HepG2 (cell line): ENCODE results near the gene TULP3. TPM values are rescaled to one million over a fixed set of nuclear protein-coding genes. Genes with fewer than 3 reads are reported as not detected.

Source experiments
- ADNP ChIP-seq: sonication (generic); formaldehyde crosslinking; IDR thresholded peaks from 2 replicates; pipeline ENCODE4 v1.4.0; 2020; ENCODE audit warnings: missing genetic modification reagents
- ATM ChIP-seq: fragments of 450-650 bp; IDR thresholded peaks from 2 replicates; pipeline ENCODE4 v1.7.1; 2017; ENCODE audit warnings: mild to moderate bottlenecking, borderline replicate concordance
- CEBPG ChIP-seq: IDR thresholded peaks from 2 replicates; pipeline ENCODE4 v1.6.1; 2016
- CHD4 ChIP-seq: fragments of 200-600 bp; sonication (generic); IDR thresholded peaks from 2 replicates; pipeline ENCODE4 v1.7.0; 2017; ENCODE audit warnings: mild to moderate bottlenecking, low read length, borderline replicate concordance
- DR1 ChIP-seq: sonication (generic); formaldehyde crosslinking; IDR thresholded peaks from 2 replicates; pipeline ENCODE4 v1.8.0; 2021; ENCODE audit warnings: mild to moderate bottlenecking, missing genetic modification reagents, inconsistent platforms
- EHMT2 ChIP-seq: fragments of 200-600 bp; sonication (generic); IDR thresholded peaks from 2 replicates; pipeline ENCODE4 v1.7.0; 2017; ENCODE audit warnings: antibody characterized with exemption, low read depth, low read length, borderline replicate concordance
- GTF3A ChIP-seq: sonication (generic); formaldehyde crosslinking; conservative IDR thresholded peaks from 2 replicates; pipeline ENCODE4 v1.4.0; 2020; ENCODE audit warnings: mild to moderate bottlenecking, missing genetic modification reagents
- HOXA9 ChIP-seq: sonication (generic); formaldehyde crosslinking; IDR thresholded peaks from 2 replicates; pipeline ENCODE4 v1.8.1; 2022; ENCODE audit warnings: missing genetic modification reagents, mild to moderate bottlenecking, moderate library complexity, borderline replicate concordance
- ISL2 ChIP-seq: sonication (generic); formaldehyde crosslinking; IDR thresholded peaks from 2 replicates; pipeline ENCODE4 v1.5.0; 2020; ENCODE audit warnings: missing genetic modification reagents
- ISX ChIP-seq: sonication (generic); formaldehyde crosslinking; conservative IDR thresholded peaks from 2 replicates; pipeline ENCODE4 v1.5.0; 2020; ENCODE audit warnings: missing genetic modification reagents
- NFATC3 ChIP-seq: sonication (generic); formaldehyde crosslinking; IDR thresholded peaks from 2 replicates; pipeline ENCODE4 v1.5.1; 2020; ENCODE audit warnings: mild to moderate bottlenecking, missing genetic modification reagents
- SRY ChIP-seq: sonication (generic); formaldehyde crosslinking; IDR thresholded peaks from 2 replicates; pipeline ENCODE4 v1.8.0; 2022; ENCODE audit warnings: mild to moderate bottlenecking, missing genetic modification reagents
- ZBTB3 ChIP-seq: sonication (generic); formaldehyde crosslinking; IDR thresholded peaks from 2 replicates; pipeline ENCODE4 v1.4.0; 2020; ENCODE audit warnings: low read depth, mild to moderate bottlenecking, moderate library complexity, missing genetic modification reagents, borderline replicate concordance
- ZMYM2 ChIP-seq: sonication (generic); formaldehyde crosslinking; IDR thresholded peaks from 2 replicates; pipeline ENCODE4 v1.8.0; 2022; ENCODE audit warnings: mild to moderate bottlenecking, missing genetic modification reagents
- polyA plus RNA-seq, 8 experiments: library from polyadenylated mRNA; depleted of rRNA in 3 of 8; stranded (reverse) in 7 of 8; unstranded in 1 of 8; fragments of >200 nt; fragmentation: Illumina TruSeq in 4 of 8; extraction: Trizol in 4 of 8; gene quantifications; 2 replicates each; pipeline versions ENCODE4 v1.2.1 to v1.2.3, GENCODE V29; 2011 to 2016; ENCODE audit warnings: low read depth in 4 of 8, missing spikeins in 1 of 8, mixed read lengths in 1 of 8; ENCODE audit not compliant: insufficient read depth in 1 of 8
- total RNA-seq, 5 experiments: library from RNA; depleted of rRNA; stranded (reverse); fragments of >200 nt; fragmentation: Illumina TruSeq; extraction: Trizol; gene quantifications; 2 replicates each; pipeline ENCODE4 v1.2.3, GENCODE V29; 2016; ENCODE audit warnings: low read depth in 1 of 5
- TF ChIP-seq, protein P1 (sequence below): sonication (generic); formaldehyde crosslinking; IDR thresholded peaks from 2 replicates; pipeline ENCODE4 v1.4.0; 2020; ENCODE audit warnings: mild to moderate bottlenecking, missing genetic modification reagents, borderline replicate concordance
- TF ChIP-seq, protein P2 (sequence below): sonication (generic); formaldehyde crosslinking; IDR thresholded peaks from 2 replicates; pipeline ENCODE4 v1.4.0; 2020; ENCODE audit warnings: low read depth, mild to moderate bottlenecking, missing genetic modification reagents
- TF ChIP-seq, protein P3 (sequence below): sonication (generic); formaldehyde crosslinking; IDR thresholded peaks from 2 replicates; pipeline ENCODE4 v1.5.0; 2020; ENCODE audit warnings: mild to moderate bottlenecking, missing genetic modification reagents
- TF ChIP-seq, protein P4 (sequence below): IDR thresholded peaks from 2 replicates; pipeline ENCODE4 v1.6.1; 2016; ENCODE audit warnings: low read depth, borderline replicate concordance
- TF ChIP-seq, protein P5 (sequence below): sonication (generic); formaldehyde crosslinking; IDR thresholded peaks from 2 replicates; pipeline ENCODE4 v1.8.1; 2023; ENCODE audit warnings: mild to moderate bottlenecking, missing genetic modification reagents

TULP3 gene
- total and polyA plus RNA-seq, 2 of the 13 experiments (the other 11 are each of a cell fraction or from before 2014, with no cell fraction given): 11.2 to 13.2 TPM

DNA sequence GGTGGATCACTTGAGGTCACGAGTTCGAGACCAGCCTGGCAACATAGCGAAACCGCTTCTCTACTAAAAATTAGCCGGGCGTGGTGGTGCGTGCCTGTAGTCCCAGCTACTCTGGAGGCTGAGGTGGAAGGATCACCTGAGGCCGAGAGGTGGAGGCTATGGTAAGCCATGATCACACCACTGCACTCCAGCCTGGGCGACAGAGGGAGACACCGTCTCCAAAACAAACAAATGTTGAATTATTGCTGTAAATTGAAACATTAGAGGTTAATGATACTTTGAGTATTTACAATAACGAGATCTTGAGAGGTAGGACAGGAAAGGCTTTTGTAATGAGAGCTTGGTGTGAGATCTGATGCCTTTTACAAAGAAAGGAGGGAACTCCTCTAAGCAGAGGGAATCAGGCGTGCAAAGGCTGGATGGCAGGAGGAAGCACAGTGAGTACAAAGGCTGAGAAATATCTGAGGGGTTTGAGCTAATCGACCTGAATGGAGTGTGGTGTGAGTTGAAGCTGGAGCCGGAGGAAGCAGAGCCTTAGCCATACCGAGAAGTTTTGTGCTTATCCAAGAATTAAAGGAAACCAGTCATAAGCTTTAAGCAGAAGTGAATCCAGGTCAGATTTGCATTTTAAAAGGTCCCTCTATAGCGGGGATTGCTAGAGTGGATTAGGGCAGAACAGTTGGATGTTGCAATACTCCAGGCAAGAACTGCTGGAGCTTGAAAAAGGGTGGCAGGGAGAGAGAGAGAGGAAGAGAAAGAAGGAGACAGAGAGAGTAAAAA, 12.5 kb upstream of the TULP3 start (continued):
- TF ChIP-seq, protein P1, sequence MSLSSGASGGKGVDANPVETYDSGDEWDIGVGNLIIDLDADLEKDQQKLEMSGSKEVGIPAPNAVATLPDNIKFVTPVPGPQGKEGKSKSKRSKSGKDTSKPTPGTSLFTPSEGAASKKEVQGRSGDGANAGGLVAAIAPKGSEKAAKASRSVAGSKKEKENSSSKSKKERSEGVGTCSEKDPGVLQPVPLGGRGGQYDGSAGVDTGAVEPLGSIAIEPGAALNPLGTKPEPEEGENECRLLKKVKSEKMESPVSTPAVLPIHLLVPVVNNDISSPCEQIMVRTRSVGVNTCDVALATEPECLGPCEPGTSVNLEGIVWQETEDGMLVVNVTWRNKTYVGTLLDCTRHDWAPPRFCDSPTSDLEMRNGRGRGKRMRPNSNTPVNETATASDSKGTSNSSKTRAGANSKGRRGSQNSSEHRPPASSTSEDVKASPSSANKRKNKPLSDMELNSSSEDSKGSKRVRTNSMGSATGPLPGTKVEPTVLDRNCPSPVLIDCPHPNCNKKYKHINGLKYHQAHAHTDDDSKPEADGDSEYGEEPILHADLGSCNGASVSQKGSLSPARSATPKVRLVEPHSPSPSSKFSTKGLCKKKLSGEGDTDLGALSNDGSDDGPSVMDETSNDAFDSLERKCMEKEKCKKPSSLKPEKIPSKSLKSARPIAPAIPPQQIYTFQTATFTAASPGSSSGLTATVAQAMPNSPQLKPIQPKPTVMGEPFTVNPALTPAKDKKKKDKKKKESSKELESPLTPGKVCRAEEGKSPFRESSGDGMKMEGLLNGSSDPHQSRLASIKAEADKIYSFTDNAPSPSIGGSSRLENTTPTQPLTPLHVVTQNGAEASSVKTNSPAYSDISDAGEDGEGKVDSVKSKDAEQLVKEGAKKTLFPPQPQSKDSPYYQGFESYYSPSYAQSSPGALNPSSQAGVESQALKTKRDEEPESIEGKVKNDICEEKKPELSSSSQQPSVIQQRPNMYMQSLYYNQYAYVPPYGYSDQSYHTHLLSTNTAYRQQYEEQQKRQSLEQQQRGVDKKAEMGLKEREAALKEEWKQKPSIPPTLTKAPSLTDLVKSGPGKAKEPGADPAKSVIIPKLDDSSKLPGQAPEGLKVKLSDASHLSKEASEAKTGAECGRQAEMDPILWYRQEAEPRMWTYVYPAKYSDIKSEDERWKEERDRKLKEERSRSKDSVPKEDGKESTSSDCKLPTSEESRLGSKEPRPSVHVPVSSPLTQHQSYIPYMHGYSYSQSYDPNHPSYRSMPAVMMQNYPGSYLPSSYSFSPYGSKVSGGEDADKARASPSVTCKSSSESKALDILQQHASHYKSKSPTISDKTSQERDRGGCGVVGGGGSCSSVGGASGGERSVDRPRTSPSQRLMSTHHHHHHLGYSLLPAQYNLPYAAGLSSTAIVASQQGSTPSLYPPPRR (CRISPR knock-in tag): 0 out of 2 replicates have a peak, but pooled peaks have one; percentile 33
- TF ChIP-seq, protein P2, sequence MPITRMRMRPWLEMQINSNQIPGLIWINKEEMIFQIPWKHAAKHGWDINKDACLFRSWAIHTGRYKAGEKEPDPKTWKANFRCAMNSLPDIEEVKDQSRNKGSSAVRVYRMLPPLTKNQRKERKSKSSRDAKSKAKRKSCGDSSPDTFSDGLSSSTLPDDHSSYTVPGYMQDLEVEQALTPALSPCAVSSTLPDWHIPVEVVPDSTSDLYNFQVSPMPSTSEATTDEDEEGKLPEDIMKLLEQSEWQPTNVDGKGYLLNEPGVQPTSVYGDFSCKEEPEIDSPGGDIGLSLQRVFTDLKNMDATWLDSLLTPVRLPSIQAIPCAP (CRISPR knock-in tag): no peak
- TF ChIP-seq ATM: no peak
- TF ChIP-seq NFATC3 (CRISPR knock-in tag): 0 out of 2 replicates have a peak, but pooled peaks have one; percentile 16
- 0 out of 2 replicates have a peak, but pooled peaks have one; percentile 56 for TF ChIP-seq ZBTB3 (CRISPR knock-in tag)
- TF ChIP-seq HOXA9 (CRISPR knock-in tag): no peak
- TF ChIP-seq, protein P3, sequence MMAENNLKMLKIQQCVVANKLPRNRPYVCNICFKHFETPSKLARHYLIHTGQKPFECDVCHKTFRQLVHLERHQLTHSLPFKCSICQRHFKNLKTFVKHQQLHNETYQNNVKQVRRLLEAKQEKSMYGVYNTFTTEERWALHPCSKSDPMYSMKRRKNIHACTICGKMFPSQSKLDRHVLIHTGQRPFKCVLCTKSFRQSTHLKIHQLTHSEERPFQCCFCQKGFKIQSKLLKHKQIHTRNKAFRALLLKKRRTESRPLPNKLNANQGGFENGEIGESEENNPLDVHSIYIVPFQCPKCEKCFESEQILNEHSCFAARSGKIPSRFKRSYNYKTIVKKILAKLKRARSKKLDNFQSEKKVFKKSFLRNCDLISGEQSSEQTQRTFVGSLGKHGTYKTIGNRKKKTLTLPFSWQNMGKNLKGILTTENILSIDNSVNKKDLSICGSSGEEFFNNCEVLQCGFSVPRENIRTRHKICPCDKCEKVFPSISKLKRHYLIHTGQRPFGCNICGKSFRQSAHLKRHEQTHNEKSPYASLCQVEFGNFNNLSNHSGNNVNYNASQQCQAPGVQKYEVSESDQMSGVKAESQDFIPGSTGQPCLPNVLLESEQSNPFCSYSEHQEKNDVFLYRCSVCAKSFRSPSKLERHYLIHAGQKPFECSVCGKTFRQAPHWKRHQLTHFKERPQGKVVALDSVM: peak; percentile 98
- 0 out of 2 replicates have a peak, but pooled peaks have one; percentile 21 for TF ChIP-seq DR1 (CRISPR knock-in tag)
- TF ChIP-seq ZMYM2 (CRISPR knock-in tag): 0 out of 2 replicates have a peak, but pooled peaks have one; percentile 44
- 0 out of 2 replicates have a peak, but pooled peaks have one; percentile 8 for TF ChIP-seq ISL2 (CRISPR knock-in tag)
- TF ChIP-seq ISX (CRISPR knock-in tag): no peak
- TF ChIP-seq, protein P4, sequence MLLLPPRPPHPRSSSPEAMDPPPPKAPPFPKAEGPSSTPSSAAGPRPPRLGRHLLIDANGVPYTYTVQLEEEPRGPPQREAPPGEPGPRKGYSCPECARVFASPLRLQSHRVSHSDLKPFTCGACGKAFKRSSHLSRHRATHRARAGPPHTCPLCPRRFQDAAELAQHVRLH (CRISPR knock-in tag): peak; percentile 41; the same call in 1 of the 2 replicates
- TF ChIP-seq CHD4: peak; percentile 92
- TF ChIP-seq ADNP (CRISPR knock-in tag): peak; percentile 93
- 0 out of 2 replicates have a peak, but pooled peaks have one; percentile 38 for TF ChIP-seq GTF3A
- peak; percentile 88 for TF ChIP-seq CEBPG (CRISPR knock-in tag)
- 0 out of 2 replicates have a peak, but pooled peaks have one; percentile 40 for TF ChIP-seq EHMT2
- TF ChIP-seq SRY: 0 out of 2 replicates have a peak, but pooled peaks have one; percentile 59
- TF ChIP-seq, protein P5, sequence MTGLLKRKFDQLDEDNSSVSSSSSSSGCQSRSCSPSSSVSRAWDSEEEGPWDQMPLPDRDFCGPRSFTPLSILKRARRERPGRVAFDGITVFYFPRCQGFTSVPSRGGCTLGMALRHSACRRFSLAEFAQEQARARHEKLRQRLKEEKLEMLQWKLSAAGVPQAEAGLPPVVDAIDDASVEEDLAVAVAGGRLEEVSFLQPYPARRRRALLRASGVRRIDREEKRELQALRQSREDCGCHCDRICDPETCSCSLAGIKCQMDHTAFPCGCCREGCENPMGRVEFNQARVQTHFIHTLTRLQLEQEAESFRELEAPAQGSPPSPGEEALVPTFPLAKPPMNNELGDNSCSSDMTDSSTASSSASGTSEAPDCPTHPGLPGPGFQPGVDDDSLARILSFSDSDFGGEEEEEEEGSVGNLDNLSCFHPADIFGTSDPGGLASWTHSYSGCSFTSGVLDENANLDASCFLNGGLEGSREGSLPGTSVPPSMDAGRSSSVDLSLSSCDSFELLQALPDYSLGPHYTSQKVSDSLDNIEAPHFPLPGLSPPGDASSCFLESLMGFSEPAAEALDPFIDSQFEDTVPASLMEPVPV (CRISPR knock-in tag): no peak
